Endodermal cell (in vitro differentiated cells): ENCODE results near the gene ZNF525. TPM values are rescaled to one million over a fixed set of nuclear protein-coding genes. Genes with fewer than 3 reads are reported as not detected.

ENCODE experiments used
- DNase-seq: peaks from one replicate; pipeline ENCODE4 v3.0.0-alpha.2; 2017
- H3K27ac ChIP-seq: 2 replicates; pipeline ENCODE4 v1.5.1; 2013; ENCODE audit warnings: mild to moderate bottlenecking, low read depth, low read length, moderate library complexity
- H3K27me3 ChIP-seq: 2 replicates; pipeline ENCODE4 v1.6.1; 2013; ENCODE audit warnings: mild to moderate bottlenecking, low read length, moderate library complexity; ENCODE audit not compliant: insufficient read depth, control insufficient read depth, poor library complexity, severe bottlenecking
- H3K36me3 ChIP-seq: 2 replicates; pipeline ENCODE4 v1.7.0; 2013; ENCODE audit warnings: mild to moderate bottlenecking, low read length, moderate library complexity; ENCODE audit not compliant: control insufficient read depth, insufficient read depth
- H3K4me1 ChIP-seq: one replicate; pipeline ENCODE4 v1.7.0; 2013; ENCODE audit warnings: low read length; ENCODE audit not compliant: control insufficient read depth, insufficient read depth
- H3K4me3 ChIP-seq: 2 replicates; pipeline ENCODE4 v1.5.1; 2013; ENCODE audit warnings: mild to moderate bottlenecking, low read length, moderate library complexity
- H3K9ac ChIP-seq: 2 replicates; pipeline ENCODE4 v1.6.1; 2013; ENCODE audit warnings: mild to moderate bottlenecking, low read length, moderate library complexity; ENCODE audit not compliant: poor library complexity, severe bottlenecking; ENCODE audit errors: extremely low read depth
- H3K9me3 ChIP-seq: 2 replicates; pipeline ENCODE4 v1.6.1; 2013; ENCODE audit warnings: mild to moderate bottlenecking, low read length, moderate library complexity; ENCODE audit not compliant: control insufficient read depth
- H3K27ac Mint-ChIP-seq: 2 replicates; pipeline ENCODE4 v1.8.0; 2020; ENCODE audit warnings: mixed read lengths
- H3K27me3 Mint-ChIP-seq: 2 replicates; pipeline ENCODE4 v1.8.0; 2021; ENCODE audit warnings: mild to moderate bottlenecking, mixed read lengths; ENCODE audit not compliant: insufficient read depth
- H3K36me3 Mint-ChIP-seq: 2 replicates; pipeline ENCODE4 v1.8.0; 2020; ENCODE audit warnings: low read depth, mixed read lengths
- H3K4me1 Mint-ChIP-seq: 2 replicates; pipeline ENCODE4 v1.8.0; 2020; ENCODE audit warnings: mixed read lengths
- H3K4me3 Mint-ChIP-seq: 2 replicates; pipeline ENCODE4 v1.8.0; 2020; ENCODE audit warnings: mild to moderate bottlenecking, moderate library complexity, mixed read lengths
- H3K9me3 Mint-ChIP-seq: 2 replicates; pipeline ENCODE4 v1.8.0; 2020; ENCODE audit warnings: mild to moderate bottlenecking, mixed read lengths
- CTCF ChIP-seq: fragments of 200-600 bp; sonication (generic); conservative IDR thresholded peaks from 2 replicates; pipeline ENCODE4 v1.5.0; 2021; ENCODE audit warnings: antibody characterized with exemption, mild to moderate bottlenecking
- WGBS, 2 experiments: methylation state at CpG; one replicate each; pipeline versions ENCODE4 v1.1.5 to v1.1.7; 2013; ENCODE audit warnings: missing lambda C conversion rate in 2 of 2, mixed read lengths in 1 of 2; ENCODE audit not compliant: insufficient coverage in 1 of 2, insufficient read length in 1 of 2; 5-methylcytosine and 5-hydroxymethylcytosine counted together
- total RNA-seq, 2 donors: library from RNA; stranded (reverse); fragmentation: NEBNext Ultra II Directional in 1 of 2; extraction: Animal tissue kit (Norgen Biotek cat#: 25700) in 1 of 2; gene quantifications; 2 replicates in 1 of 2; 3 replicates in 1 of 2; pipeline ENCODE4 v1.2.1, GENCODE V29; 2021

The ZNF525 gene
- total RNA-seq, 2 donors from 2014 or later: 42.2 to 48.8 TPM

GRCh38 chr19:53365899-53366493 lies 491 bp downstream of the ZNF525 start:
- no peaks in the 10 kb centered on the region for H3K9me3 ChIP-seq
- peak overlapping the region; percentile 98 for H3K4me3 ChIP-seq
- 0 to 1% methylated on average over 15 to 32 of the region's 32 CpGs for WGBS, 2 experiments
- DNase-seq: no peak
- H3K36me3 Mint-ChIP-seq: peaks cover 9% of the 10 kb centered on the region
- peak overlapping the region; percentile 75 for H3K9ac ChIP-seq
- H3K36me3 ChIP-seq: no peaks in the 10 kb centered on the region
- H3K27me3 Mint-ChIP-seq: no peaks in the 10 kb centered on the region
- peak overlapping the region; percentile 96 for H3K4me3 Mint-ChIP-seq
- no peaks in the 10 kb centered on the region for H3K27me3 ChIP-seq
- H3K27ac Mint-ChIP-seq: peak overlapping the region; percentile 95
- H3K4me1 Mint-ChIP-seq: peaks cover 44% of the 10 kb centered on the region
- no peaks in the 10 kb centered on the region for H3K9me3 Mint-ChIP-seq
- no peak for TF ChIP-seq CTCF
- no peaks in the 10 kb centered on the region for H3K4me1 ChIP-seq
- H3K27ac ChIP-seq: no peak overlapping the region

- no peak overlapping the region for H3K27ac ChIP-seq
- Mint-ChIP-seq H3K27ac (peak overlapping the region; percentile 52), H3K36me3 (peaks cover 63% of the 10 kb centered on the region)
These were observed 6.7 kb downstream of the ZNF525 start for GRCh38 chr19:53372196-53372595.

GRCh38 chr19:53374288-53374687 lies 8.8 kb downstream of the ZNF525 start:
- no peak overlapping the region for H3K27ac ChIP-seq

More at GRCh38 chr19:53372196-53372595, 6.7 kb downstream of the ZNF525 start:
- H3K4me1 ChIP-seq: no peaks in the 10 kb centered on the region
- TF ChIP-seq CTCF: no peak
- H3K9me3 ChIP-seq: peaks cover 7% of the 10 kb centered on the region
- WGBS, 2 experiments: 91 to 94% methylated on average over 4 of the region's 4 CpGs
- H3K4me1 Mint-ChIP-seq: peaks cover 21% of the 10 kb centered on the region
- no peak overlapping the region for H3K9ac ChIP-seq
- no peak for DNase-seq
- no peaks in the 10 kb centered on the region for H3K27me3 ChIP-seq
- H3K27me3 Mint-ChIP-seq: no peaks in the 10 kb centered on the region
- H3K4me3 ChIP-seq: no peak overlapping the region
- H3K9me3 Mint-ChIP-seq: no peaks in the 10 kb centered on the region
- peaks cover 31% of the 10 kb centered on the region for H3K36me3 ChIP-seq
- H3K4me3 Mint-ChIP-seq: no peak overlapping the region

More at GRCh38 chr19:53374288-53374687, 8.8 kb downstream of the ZNF525 start:
- TF ChIP-seq CTCF: no peak
- H3K36me3 Mint-ChIP-seq: peaks cover 84% of the 10 kb centered on the region
- no peaks in the 10 kb centered on the region for H3K27me3 Mint-ChIP-seq
- H3K9ac ChIP-seq: no peak overlapping the region
- H3K9me3 ChIP-seq: peaks cover 22% of the 10 kb centered on the region
- H3K4me1 Mint-ChIP-seq: peaks cover 5% of the 10 kb centered on the region
- no peaks in the 10 kb centered on the region for H3K27me3 ChIP-seq
- H3K4me3 Mint-ChIP-seq: no peak overlapping the region
- 62 to 72% methylated on average over 2 to 3 of the region's 3 CpGs for WGBS, 2 experiments
- no peak overlapping the region for H3K4me3 ChIP-seq
- no peaks in the 10 kb centered on the region for H3K4me1 ChIP-seq
- H3K27ac Mint-ChIP-seq: peak overlapping the region; percentile 78
- no peak for DNase-seq
- H3K36me3 ChIP-seq: peaks cover 51% of the 10 kb centered on the region
- H3K9me3 Mint-ChIP-seq: peaks cover 16% of the 10 kb centered on the region
